ENCODE measurements around the gene YKT6.

The YKT6 gene

DNA sequence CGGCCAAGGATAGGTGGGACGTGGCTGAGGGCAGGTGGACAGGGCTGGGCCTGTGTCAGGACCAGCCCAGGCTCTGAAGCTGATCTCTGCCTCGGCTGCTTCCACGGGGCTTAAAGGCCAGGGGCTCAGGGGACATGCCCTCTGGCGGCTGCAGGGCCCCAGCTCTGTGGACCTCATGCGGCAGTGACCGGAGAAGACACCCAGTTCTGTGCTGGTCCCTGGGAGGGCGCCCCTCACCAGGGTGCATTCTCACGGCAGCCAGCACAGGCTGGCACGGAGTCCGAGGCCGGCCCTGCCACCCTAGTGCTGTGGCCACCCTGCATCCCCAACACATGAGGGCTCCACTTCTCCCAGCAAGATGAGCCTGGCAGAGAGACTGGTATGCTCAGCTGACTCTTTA, 30.3 kb downstream of the YKT6 start:
- no peak for ATAC-seq (ENCODE audit: insufficient read depth, low read depth)
- no peaks in the 10 kb centered on the region for H3K79me2 ChIP-seq (ENCODE audit: insufficient read depth, low read length)

DNA sequence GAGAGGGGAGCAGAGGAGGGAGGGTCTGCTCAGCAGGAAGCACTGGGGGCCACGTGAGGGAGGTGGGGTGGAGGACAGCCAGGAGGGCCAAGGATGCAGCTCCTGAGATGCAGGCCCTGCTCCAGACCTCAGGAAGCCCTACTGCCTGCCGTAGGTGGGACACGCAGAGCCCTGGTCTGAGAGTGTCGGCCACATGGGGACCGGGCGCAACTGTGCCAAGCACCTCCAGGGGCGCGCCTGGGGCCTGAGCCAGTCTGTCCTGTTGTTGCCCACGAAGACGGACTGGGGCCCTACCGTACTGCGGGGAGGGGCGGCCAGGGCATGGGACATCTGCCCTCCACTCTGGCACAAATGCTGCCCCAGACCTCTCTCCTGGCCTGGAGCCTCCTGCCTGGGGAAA, 31.6 kb downstream of the YKT6 start:
- no peaks in the 10 kb centered on the region for H3K27me3 ChIP-seq (ENCODE audit: insufficient read depth, low read length, poor library complexity)
- ATAC-seq (ENCODE audit: insufficient read depth, low read depth) (no peak), DNase-seq (no peak)
- no peak overlapping the region for H3K27ac ChIP-seq (ENCODE audit: low read length)
- TF ChIP-seq EZH2 (IDR thresholded peaks at IDR 0.05; ENCODE audit: borderline replicate concordance, low read depth, low read length, severe bottlenecking), result no peak
- TF ChIP-seq, protein P1, sequence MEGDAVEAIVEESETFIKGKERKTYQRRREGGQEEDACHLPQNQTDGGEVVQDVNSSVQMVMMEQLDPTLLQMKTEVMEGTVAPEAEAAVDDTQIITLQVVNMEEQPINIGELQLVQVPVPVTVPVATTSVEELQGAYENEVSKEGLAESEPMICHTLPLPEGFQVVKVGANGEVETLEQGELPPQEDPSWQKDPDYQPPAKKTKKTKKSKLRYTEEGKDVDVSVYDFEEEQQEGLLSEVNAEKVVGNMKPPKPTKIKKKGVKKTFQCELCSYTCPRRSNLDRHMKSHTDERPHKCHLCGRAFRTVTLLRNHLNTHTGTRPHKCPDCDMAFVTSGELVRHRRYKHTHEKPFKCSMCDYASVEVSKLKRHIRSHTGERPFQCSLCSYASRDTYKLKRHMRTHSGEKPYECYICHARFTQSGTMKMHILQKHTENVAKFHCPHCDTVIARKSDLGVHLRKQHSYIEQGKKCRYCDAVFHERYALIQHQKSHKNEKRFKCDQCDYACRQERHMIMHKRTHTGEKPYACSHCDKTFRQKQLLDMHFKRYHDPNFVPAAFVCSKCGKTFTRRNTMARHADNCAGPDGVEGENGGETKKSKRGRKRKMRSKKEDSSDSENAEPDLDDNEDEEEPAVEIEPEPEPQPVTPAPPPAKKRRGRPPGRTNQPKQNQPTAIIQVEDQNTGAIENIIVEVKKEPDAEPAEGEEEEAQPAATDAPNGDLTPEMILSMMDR (IDR thresholded peaks at IDR 0.05; ENCODE audit: borderline replicate concordance, extremely low read depth, low read length, poor library complexity, severe bottlenecking), result no peak
- H3K9me3 ChIP-seq (ENCODE audit: insufficient read depth, low read length, severe bottlenecking), result no peaks in the 10 kb centered on the region
- no peak overlapping the region for H3K4me3 ChIP-seq (ENCODE audit: low read depth in 1 of 2, low read length in 2 of 2)
- H3K4me2 ChIP-seq (ENCODE audit: insufficient read depth, low read length), result no peak overlapping the region
- H2AFZ ChIP-seq (ENCODE audit: low read depth, low read length), result no peak overlapping the region
- no peaks in the 10 kb centered on the region for H3K36me3 ChIP-seq (ENCODE audit: insufficient read depth, low read length)
- no peaks in the 10 kb centered on the region for H4K20me1 ChIP-seq (ENCODE audit: insufficient read depth, low read length)
- no peak overlapping the region for H3K9ac ChIP-seq (ENCODE audit: low read depth, low read length)
- H3K79me2 ChIP-seq (ENCODE audit: insufficient read depth, low read length), result no peaks in the 10 kb centered on the region
- no peaks in the 10 kb centered on the region for H3K4me1 ChIP-seq (ENCODE audit: insufficient read depth, low read length)

More for the DNA sequence above, 30.3 kb downstream of the YKT6 start:
- Histone ChIP-seq H3K27ac (ENCODE audit: low read length) (no peak overlapping the region), H3K4me3 (ENCODE audit: low read depth in 1 of 2, low read length in 2 of 2) (no peak overlapping the region), H3K9me3 (ENCODE audit: insufficient read depth, low read length, severe bottlenecking) (no peaks in the 10 kb centered on the region), H2AFZ (ENCODE audit: low read depth, low read length) (no peak overlapping the region), H4K20me1 (ENCODE audit: insufficient read depth, low read length) (no peaks in the 10 kb centered on the region), H3K27me3 (ENCODE audit: insufficient read depth, low read length, poor library complexity) (no peaks in the 10 kb centered on the region), H3K36me3 (ENCODE audit: insufficient read depth, low read length) (no peaks in the 10 kb centered on the region), H3K4me2 (ENCODE audit: insufficient read depth, low read length) (no peak overlapping the region), H3K9ac (ENCODE audit: low read depth, low read length) (no peak overlapping the region), H3K4me1 (ENCODE audit: insufficient read depth, low read length) (no peaks in the 10 kb centered on the region)
- TF ChIP-seq, protein P1 (IDR thresholded peaks at IDR 0.05; ENCODE audit: borderline replicate concordance, extremely low read depth, low read length, poor library complexity, severe bottlenecking), result no peak
- TF ChIP-seq EZH2 (IDR thresholded peaks at IDR 0.05; ENCODE audit: borderline replicate concordance, low read depth, low read length, severe bottlenecking), result no peak
- DNase-seq, result no peak

DNA sequence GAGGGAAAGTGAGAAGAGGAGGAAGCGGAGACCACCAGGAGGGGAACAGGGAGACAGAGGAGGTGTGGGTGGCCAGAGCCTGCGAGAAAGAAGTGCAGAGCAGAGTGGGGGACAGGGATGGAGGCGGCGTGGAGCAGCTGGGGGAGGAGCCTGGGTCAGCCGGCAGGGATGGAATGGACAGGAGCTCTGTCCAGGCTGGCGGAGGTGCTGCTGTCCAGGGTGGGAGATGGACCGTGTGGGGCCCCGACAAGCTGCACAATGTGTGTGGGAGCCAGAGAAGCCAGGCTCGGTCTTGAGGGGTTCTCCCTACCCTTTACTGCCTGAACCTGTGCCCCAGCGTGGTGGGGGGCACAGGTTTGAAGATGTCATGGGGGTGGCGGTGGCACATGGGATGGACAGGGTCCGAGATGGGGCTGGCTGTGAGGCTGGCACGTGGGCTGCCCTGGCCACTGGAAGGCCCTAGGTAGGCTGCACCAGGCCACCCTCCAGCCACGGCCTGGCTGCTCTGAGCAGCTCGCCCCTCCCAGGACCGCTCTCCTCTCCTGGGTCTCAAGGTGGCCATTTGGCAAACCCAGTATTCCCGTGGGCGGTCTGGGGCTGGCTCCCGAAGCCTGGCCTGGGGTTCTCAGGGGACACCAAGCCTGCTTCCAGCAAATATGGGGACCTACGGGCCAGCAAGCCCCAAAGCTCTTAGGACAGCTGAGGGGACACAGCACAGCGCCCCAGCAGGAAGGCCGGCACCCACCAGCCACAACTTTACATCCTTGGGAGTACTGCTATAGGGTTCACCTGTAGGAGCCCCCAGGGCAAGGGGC, 32.3 kb downstream of the YKT6 start:
- ATAC-seq (ENCODE audit: insufficient read depth, low read depth) (no peak), DNase-seq (no peak)
- TF ChIP-seq, protein P1 (IDR thresholded peaks at IDR 0.05; ENCODE audit: borderline replicate concordance, extremely low read depth, low read length, poor library complexity, severe bottlenecking), result no peak
- no peak for TF ChIP-seq EZH2 (IDR thresholded peaks at IDR 0.05; ENCODE audit: borderline replicate concordance, low read depth, low read length, severe bottlenecking)
- Histone ChIP-seq H3K9me3 (ENCODE audit: insufficient read depth, low read length, severe bottlenecking) (no peaks in the 10 kb centered on the region), H3K79me2 (ENCODE audit: insufficient read depth, low read length) (no peaks in the 10 kb centered on the region), H3K4me3 (ENCODE audit: low read depth in 1 of 2, low read length in 2 of 2) (no peak overlapping the region), H3K4me2 (ENCODE audit: insufficient read depth, low read length) (no peak overlapping the region), H3K4me1 (ENCODE audit: insufficient read depth, low read length) (no peaks in the 10 kb centered on the region), H2AFZ (ENCODE audit: low read depth, low read length) (no peak overlapping the region), H3K27me3 (ENCODE audit: insufficient read depth, low read length, poor library complexity) (peaks cover 3% of the 10 kb centered on the region), H4K20me1 (ENCODE audit: insufficient read depth, low read length) (no peaks in the 10 kb centered on the region), H3K27ac (ENCODE audit: low read length) (no peak overlapping the region), H3K9ac (ENCODE audit: low read depth, low read length) (no peak overlapping the region), H3K36me3 (ENCODE audit: insufficient read depth, low read length) (no peaks in the 10 kb centered on the region)

Measured in DND-41 (cell line).